Fibroblast of skin of right biceps (primary cell): ENCODE results near the gene SEL1L2.

Source experiments
- DNase-seq: peaks from one replicate; pipeline ENCODE4 v3.0.0-alpha.2; 2013

The SEL1L2 gene

GRCh38 chr20:13810446-13810845 is 180.0 kb downstream of the SEL1L2 start:
- DNase-seq, result no peak

DNA sequence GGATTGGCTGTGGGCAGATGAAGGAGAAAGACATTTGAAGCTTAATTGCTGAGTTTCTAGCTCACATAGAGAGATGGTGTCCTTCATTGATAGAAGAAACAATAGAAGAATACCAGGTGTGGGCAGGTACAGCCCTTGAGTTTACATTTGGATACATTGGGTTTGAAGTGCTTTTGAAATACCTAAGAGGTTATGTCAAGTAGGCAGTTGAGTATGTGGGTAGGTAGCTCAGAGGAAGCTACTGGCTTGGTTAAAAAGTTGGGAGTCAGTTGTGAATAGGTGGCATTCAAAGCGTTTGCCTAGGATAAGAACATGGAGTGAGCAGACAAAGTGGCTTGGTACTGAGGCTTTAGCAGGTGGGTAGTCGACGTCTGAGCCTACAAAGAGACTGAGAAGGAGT is 180.6 kb downstream of the SEL1L2 start:
- DNase-seq, result no peak

- DNase-seq, result no peak
Observed at GRCh38 chr20:13809373-13809772, 181.0 kb downstream of the SEL1L2 start.

- peak; percentile 59 for DNase-seq
Observed at GRCh38 chr20:13800728-13801134, 189.7 kb downstream of the SEL1L2 start.

- DNase-seq, result no peak
Observed at GRCh38 chr20:13799974-13800373, 190.4 kb downstream of the SEL1L2 start.
